WTC11 (cell line): ENCODE results near the gene HMGCS2.

Experiments
- CBFB ChIP-seq: sonication (generic); formaldehyde crosslinking; IDR thresholded peaks from 2 replicates; pipeline ENCODE4 v1.8.1; 2022; ENCODE audit warnings: mild to moderate bottlenecking, low read depth, missing genetic modification reagents
- CREB1 ChIP-seq: sonication (generic); formaldehyde crosslinking; IDR thresholded peaks from 2 replicates; pipeline ENCODE4 v1.8.0; 2023; ENCODE audit warnings: mild to moderate bottlenecking, missing genetic modification reagents
- ESRRA ChIP-seq: sonication (generic); formaldehyde crosslinking; IDR thresholded peaks from 2 replicates; pipeline ENCODE4 v1.8.1; 2022; ENCODE audit warnings: mild to moderate bottlenecking, missing genetic modification reagents, borderline replicate concordance
- FOXJ3 ChIP-seq: sonication (generic); formaldehyde crosslinking; IDR thresholded peaks from 2 replicates; pipeline ENCODE4 v1.9.0; 2021; ENCODE audit warnings: missing genetic modification reagents, mild to moderate bottlenecking, borderline replicate concordance
- MYBL2 ChIP-seq: sonication (generic); formaldehyde crosslinking; IDR thresholded peaks from 2 replicates; pipeline ENCODE4 v1.8.1; 2023; ENCODE audit warnings: mild to moderate bottlenecking, moderate library complexity, missing genetic modification reagents
- NFYB ChIP-seq: sonication (generic); formaldehyde crosslinking; conservative IDR thresholded peaks from 2 replicates; pipeline ENCODE4 v1.8.0; 2022; ENCODE audit warnings: low read depth, missing genetic modification reagents
- ZNF423 ChIP-seq: fragments of 250-450 bp; sonication (Bioruptor Pico); IDR thresholded peaks from 2 replicates; pipeline ENCODE4 v2.1.2; 2022; ENCODE audit warnings: mild to moderate bottlenecking, moderate library complexity
- TF ChIP-seq, protein P1 (sequence below): fragments of 200-600 bp; IDR thresholded peaks from 2 replicates; pipeline ENCODE4 v1.8.0; 2022; ENCODE audit warnings: antibody characterized with exemption

DNA sequence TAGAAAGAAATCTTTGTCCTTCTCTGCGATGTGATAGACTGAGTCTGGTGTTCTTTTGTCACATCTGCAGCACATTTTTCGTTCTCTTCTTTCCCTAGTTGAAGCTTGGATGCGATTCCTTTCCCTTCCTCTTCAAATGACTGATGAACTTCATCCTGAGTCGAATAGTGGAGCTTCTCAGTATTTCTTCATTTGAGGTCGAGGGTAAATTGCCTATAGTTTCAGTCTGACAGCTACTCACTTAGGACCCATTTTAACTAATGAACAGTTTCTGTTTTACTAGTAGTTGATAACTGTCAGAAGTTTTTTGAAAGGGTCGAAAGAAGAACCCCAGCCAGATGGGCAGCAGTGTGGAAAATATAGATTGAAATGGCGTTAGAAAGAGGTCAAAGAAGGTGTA is 47.2 kb upstream of the HMGCS2 start:
- TF ChIP-seq CREB1 (CRISPR knock-in tag) (no peak), MYBL2 (CRISPR knock-in tag) (no peak), ESRRA (CRISPR knock-in tag) (no peak), CBFB (CRISPR knock-in tag) (no peak), NFYB (no peak), ZNF423 (CRISPR knock-in tag) (no peak), FOXJ3 (CRISPR knock-in tag) (no peak)
- TF ChIP-seq, protein P1, sequence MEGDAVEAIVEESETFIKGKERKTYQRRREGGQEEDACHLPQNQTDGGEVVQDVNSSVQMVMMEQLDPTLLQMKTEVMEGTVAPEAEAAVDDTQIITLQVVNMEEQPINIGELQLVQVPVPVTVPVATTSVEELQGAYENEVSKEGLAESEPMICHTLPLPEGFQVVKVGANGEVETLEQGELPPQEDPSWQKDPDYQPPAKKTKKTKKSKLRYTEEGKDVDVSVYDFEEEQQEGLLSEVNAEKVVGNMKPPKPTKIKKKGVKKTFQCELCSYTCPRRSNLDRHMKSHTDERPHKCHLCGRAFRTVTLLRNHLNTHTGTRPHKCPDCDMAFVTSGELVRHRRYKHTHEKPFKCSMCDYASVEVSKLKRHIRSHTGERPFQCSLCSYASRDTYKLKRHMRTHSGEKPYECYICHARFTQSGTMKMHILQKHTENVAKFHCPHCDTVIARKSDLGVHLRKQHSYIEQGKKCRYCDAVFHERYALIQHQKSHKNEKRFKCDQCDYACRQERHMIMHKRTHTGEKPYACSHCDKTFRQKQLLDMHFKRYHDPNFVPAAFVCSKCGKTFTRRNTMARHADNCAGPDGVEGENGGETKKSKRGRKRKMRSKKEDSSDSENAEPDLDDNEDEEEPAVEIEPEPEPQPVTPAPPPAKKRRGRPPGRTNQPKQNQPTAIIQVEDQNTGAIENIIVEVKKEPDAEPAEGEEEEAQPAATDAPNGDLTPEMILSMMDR = no peak
